ENCODE results near the gene PARP11.

- TF ChIP-seq CTCF (IDR thresholded peaks at IDR 0.05; ENCODE audit: poor library complexity) = no peak
- no peak for TF ChIP-seq EZH2phosphoT487 (IDR thresholded peaks at IDR 0.05; ENCODE audit: low read depth, severe bottlenecking, unreplicated experiment)
These were observed 8.2 kb upstream of the PARP11 start for GRCh38 chr12:3881281-3881950.

All from hepatocyte (in vitro differentiated cells).